Heart right ventricle (tissue), 16 donors: ENCODE data around the gene ADGRL4. TPM values are rescaled to one million over a fixed set of nuclear protein-coding genes. Genes with fewer than 3 reads are reported as not detected.

ENCODE experiments used
- ATAC-seq, 8 donors: fragments of 200-7000 bp; cut with Tn5 transposase; one replicate each; pipeline ENCODE4 v1.9.1; 2020; ENCODE audit warnings: mild to moderate bottlenecking in 8 of 8, moderate library complexity in 8 of 8, moderate number of reproducible peaks in 1 of 8
- DNase-seq, 2 donors: peaks; one replicate each; pipeline ENCODE4 v3.0.0-alpha.2; 2020
- H3K27ac ChIP-seq, 10 donors: fragments of 200-600 bp; sonication (generic) in 2 of 10; one replicate each; pipeline versions ENCODE4 v1.5.0 to v1.8.0; 2020 to 2022; ENCODE audit warnings: mild to moderate bottlenecking in 3 of 10
- H3K27me3 ChIP-seq, 7 donors: fragments of 200-600 bp; one replicate each; pipeline ENCODE4 v1.8.0; 2021 to 2022; ENCODE audit warnings: mild to moderate bottlenecking in 2 of 7
- H3K36me3 ChIP-seq, 9 donors: fragments of 200-600 bp; sonication (generic) in 1 of 9; one replicate each; pipeline versions ENCODE4 v1.5.0 to v1.8.0; 2020 to 2022; ENCODE audit warnings: mild to moderate bottlenecking in 2 of 9
- H3K4me1 ChIP-seq, 9 donors: fragments of 200-600 bp; sonication (generic) in 1 of 9; one replicate each; pipeline versions ENCODE4 v1.5.0 to v1.8.0; 2020 to 2022; ENCODE audit warnings: mild to moderate bottlenecking in 4 of 9
- H3K4me3 ChIP-seq, 10 donors: fragments of 200-600 bp; sonication (generic) in 2 of 10; one replicate each; pipeline versions ENCODE4 v1.5.0 to v1.8.0; 2020 to 2022; ENCODE audit warnings: mild to moderate bottlenecking in 7 of 10, moderate library complexity in 2 of 10
- H3K9me3 ChIP-seq, 11 donors: fragments of 200-600 bp in 10 of 11; sonication (generic) in 2 of 11; one replicate each; pipeline versions ENCODE4 v1.5.0 to v1.8.0; 2013 to 2022; ENCODE audit warnings: mild to moderate bottlenecking in 2 of 11, control low read depth in 1 of 11, moderate library complexity in 1 of 11
- CTCF ChIP-seq, 9 donors: fragments of 200-600 bp; sonication (generic) in 2 of 9; IDR thresholded peaks; one replicate each; pipeline versions ENCODE4 v1.5.0 to v1.8.0; 2021 to 2022; ENCODE audit warnings: antibody characterized with exemption in 9 of 9, mild to moderate bottlenecking in 5 of 9, moderate library complexity in 1 of 9
- WGBS, 2 donors: extraction: QIAGEN DNeasy Blood & Tissue Kit; methylation state at CpG; one replicate each; pipeline ENCODE4 v1.1.7; 2013; ENCODE audit warnings: inconsistent platforms in 1 of 2; 5-methylcytosine and 5-hydroxymethylcytosine counted together
- intact Hi-C, 10 donors: fragments of 100-400 bp; cut with DNase I; formaldehyde crosslinking; loops; one replicate each; pipeline versions ENCODE4 v1.11.1 to v1.14.2; 2022
- polyA plus RNA-seq, 2 donors: library from polyadenylated mRNA; stranded (reverse); fragments of 200-250 nt; gene quantifications; one replicate each; pipeline ENCODE4 v1.2.3, GENCODE V29; 2013
- total RNA-seq, 10 donors: library from RNA; stranded (reverse); fragmentation: NEBNext Ultra II Directional in 3 of 10; extraction: Animal tissue kit (Norgen Biotek cat#: 25700) in 3 of 10; gene quantifications; one replicate each; pipeline versions ENCODE4 v1.2.1 to v1.2.4, GENCODE V29; 2021 to 2023
- donor health status: Arrhythmogenic right ventricular cardiomyopathy.
- donor health status: ischemic (EF 13 %, LVEDD 7.1; RV severe dilation, severe dysfunction).
- donor health status: healthy with polysubstance abuse.
- donor health status: DM: no; HTN: yes; CAD: no.
- donor health status: DM: no; HTN: no; CAD: no.
- donor health status: ischemic (EF 25% LVEDD 6.9; RV normal size, moderate dysfunction).
- donor health status: ischemic (EF 25% LVEDD 5.7; RV mildly dilated, moderate dysfunction).
- donor health status: healthy.
- donor health status: DM: yes; HTN: yes; CAD: no.
- donor health status: Ischemic cardiomyopathy.
- donor health status: ischemic (EF 35%, LVEDD 5.7; RV mildly dilated, moderate dysfunction).
- donor health status: nonischemic (EF 11% LVEDD 7.7; RV severe dilation, severe dysfunction).
- donor health status: DM: yes; HTN: yes; CAD: no.
- donor health status: PGD.
- donor health status: ischemic (EF 29% LVEDD 5.4; RV normal size, mild dysfunction).
- donor health status: nonischemic (EF 23%, LVEDD 6.1; RV moderate dilation, normal function).

Gene ADGRL4
- total and polyA plus RNA-seq, 12 donors = 10.7 to 33.9 (median 17.2) TPM

GRCh38 chr1:78949227-78949626 lies 57.3 kb downstream of the ADGRL4 start:
- no peak overlapping the region for H3K4me3 ChIP-seq
- no peaks in the 10 kb centered on the region for H3K27me3 ChIP-seq
- intact Hi-C loops = no loop called here
- TF ChIP-seq CTCF (IDR thresholded peaks at IDR 0.05) = no peak
- no peaks in the 10 kb centered on the region for H3K36me3 ChIP-seq
- H3K27ac ChIP-seq = no peak overlapping the region
- 67 to 69% methylated on average over 2 of the region's 2 CpGs for WGBS, 2 donors
- no peak for DNase-seq
- ATAC-seq = no peak
- H3K4me1 ChIP-seq = no peaks in the 10 kb centered on the region
- H3K9me3 ChIP-seq = no peaks in the 10 kb centered on the region

- TF ChIP-seq CTCF (IDR thresholded peaks at IDR 0.05) = no peak
Measured at GRCh38 chr1:78919150-78919549, 87.4 kb downstream of the ADGRL4 start.

DNA sequence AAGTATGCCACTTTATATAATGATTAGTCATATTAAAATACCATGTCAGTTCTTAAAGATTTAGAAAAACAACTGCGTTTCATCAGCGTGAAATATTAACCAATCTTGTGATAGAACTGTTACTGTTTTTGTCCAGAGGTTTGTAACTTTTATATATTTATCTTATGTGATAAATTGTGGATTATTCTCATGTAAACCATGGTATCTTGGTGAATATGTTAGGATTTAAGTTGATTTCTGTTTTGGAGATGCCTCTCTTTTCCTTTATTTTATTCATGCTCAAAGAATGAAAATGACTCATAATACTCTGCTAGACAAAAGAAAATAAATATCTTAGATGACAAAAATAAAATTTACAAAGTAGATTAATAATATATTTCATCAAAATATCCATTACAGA lies 88.4 kb downstream of the ADGRL4 start:
- Histone ChIP-seq H3K4me3 (no peak overlapping the region), H3K36me3 (peaks cover 0 to 62% (median 0%) of the 10 kb centered on the region in 9 donors), H3K27ac (no peak overlapping the region), H3K4me1 (no peaks in the 10 kb centered on the region), H3K27me3 (no peaks in the 10 kb centered on the region), H3K9me3 (no peaks in the 10 kb centered on the region)
- DNase-seq = no peak
- ATAC-seq = no peak
- no peak for TF ChIP-seq CTCF (IDR thresholded peaks at IDR 0.05)
- WGBS, 2 donors = 90% methylated on average over 2 of the region's 2 CpGs
- intact Hi-C loops = no loop called here

More at GRCh38 chr1:78919150-78919549, 87.4 kb downstream of the ADGRL4 start:
- Histone ChIP-seq H3K27ac (no peak overlapping the region), H3K27me3 (no peaks in the 10 kb centered on the region), H3K36me3 (peaks cover 0 to 56% (median 0%) of the 10 kb centered on the region in 9 donors), H3K4me3 (no peak overlapping the region), H3K4me1 (no peaks in the 10 kb centered on the region), H3K9me3 (no peaks in the 10 kb centered on the region)
- 77 to 78% methylated on average over 3 of the region's 3 CpGs for WGBS, 2 donors
- ATAC-seq = no peak
- no peak for DNase-seq
- intact Hi-C loops = no loop called here

DNA sequence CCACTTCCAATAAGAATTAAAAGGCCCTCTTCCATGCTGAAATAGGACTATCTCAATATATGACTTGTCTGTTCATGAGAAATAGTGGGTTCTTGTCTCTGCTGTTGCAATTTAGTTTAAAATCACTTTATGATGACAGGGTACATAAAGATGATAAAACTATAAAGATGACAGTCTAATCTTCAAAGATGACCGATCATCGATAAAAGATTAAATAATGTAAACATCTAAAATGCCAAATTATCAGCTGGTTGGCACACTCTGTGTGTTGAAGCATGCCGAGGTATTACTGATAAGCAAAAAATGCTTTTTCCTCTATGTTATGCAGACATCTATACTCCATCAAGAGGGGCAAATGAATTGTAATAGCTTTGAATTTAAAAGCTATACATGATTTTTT lies 89.5 kb downstream of the ADGRL4 start:
- intact Hi-C loops = no loop called here
- no peaks in the 10 kb centered on the region for H3K4me1 ChIP-seq
- DNase-seq (no peak), ATAC-seq (no peak)
- WGBS, 2 donors = 76 to 79% methylated on average over 3 of the region's 3 CpGs
- H3K4me3 ChIP-seq = no peak overlapping the region
- no peak overlapping the region for H3K27ac ChIP-seq
- no peak for TF ChIP-seq CTCF (IDR thresholded peaks at IDR 0.05)
- no peaks in the 10 kb centered on the region for H3K9me3 ChIP-seq
- H3K27me3 ChIP-seq = no peaks in the 10 kb centered on the region
- H3K36me3 ChIP-seq = peaks cover 0 to 62% (median 0%) of the 10 kb centered on the region in 9 donors
